ENCODE data around the gene ARID3C.
A peak's percentile ranks its signal among the peaks of the same experiment; 100 is the strongest.

ARID3C gene

DNA sequence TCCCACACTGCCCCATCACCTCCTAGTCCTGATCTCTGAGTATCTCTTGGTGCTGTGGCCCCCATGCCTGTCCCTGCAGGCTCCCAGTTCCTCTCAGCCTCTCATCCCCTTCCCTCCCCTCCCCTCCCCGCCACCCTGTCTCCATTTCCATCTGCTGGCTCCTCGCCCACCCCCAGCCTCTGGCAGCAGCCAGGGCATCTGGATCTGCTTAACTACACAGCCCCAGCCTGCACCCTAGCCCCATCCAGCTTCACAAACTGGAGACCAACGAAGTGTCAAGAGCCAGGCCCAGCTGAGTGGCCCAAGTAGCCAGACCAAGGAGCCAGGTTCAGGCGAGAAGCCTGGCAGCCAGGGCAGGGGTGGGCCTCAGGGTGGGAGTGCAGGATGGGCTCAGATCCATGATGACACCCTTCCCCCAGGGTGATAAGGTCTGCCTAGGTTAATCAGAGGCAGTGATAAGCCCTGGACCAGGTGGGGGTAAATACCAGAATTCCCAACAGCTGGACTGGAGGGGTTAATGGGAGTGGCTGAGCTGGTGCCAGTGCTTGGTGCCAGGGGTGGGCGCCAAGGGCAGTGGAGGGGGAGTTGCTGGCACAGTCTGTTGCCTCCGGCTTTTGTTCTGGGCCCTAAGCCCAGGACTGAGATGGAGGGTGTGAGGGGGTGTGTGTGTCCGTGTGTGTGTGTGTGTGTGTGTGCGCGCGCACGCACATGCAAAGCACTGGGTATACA lies 25.6 kb upstream of the ARID3C start:
- H2BK15ac ChIP-seq (ENCODE audit: low read depth, poor library complexity, severe bottlenecking) = no peak overlapping the region
- H3K9me3 ChIP-seq (ENCODE audit: control insufficient read depth, low read length) = no peaks in the 10 kb centered on the region
- H3K36me3 ChIP-seq (ENCODE audit: control insufficient read depth in 1 of 2, insufficient read depth in 2 of 2, low read depth in 1 of 2, low read length in 2 of 2) = peaks cover 13 to 20% of the 10 kb centered on the region in 2 experiments
- H3K4me2 ChIP-seq (ENCODE audit: low read length, poor library complexity, severe bottlenecking) = no peak overlapping the region
- 79% methylated on average over 5 of the region's 11 CpGs for WGBS
- no peak for DNase-seq
- H3K4ac ChIP-seq (ENCODE audit: low read depth in 1 of 2, low read length in 2 of 2) = no peak overlapping the region
- H3K14ac ChIP-seq (ENCODE audit: low read length in 2 of 2) = no peak overlapping the region
- H2BK120ac ChIP-seq (ENCODE audit: low read depth, low read length) = no peak overlapping the region
- peaks cover 10% of the 10 kb centered on the region for H3K79me1 ChIP-seq (replicated peaks; ENCODE audit: low read length, poor library complexity, severe bottlenecking)
- peak overlapping the region; percentile 36 for H4K8ac ChIP-seq (ENCODE audit: low read length)
- H3K27me3 ChIP-seq (ENCODE audit: control insufficient read depth in 1 of 2, insufficient read depth in 1 of 2, low read length in 2 of 2) = no peaks in the 10 kb centered on the region
- peak overlapping the region in 1 of 2 experiments; percentile 65 for H3K4me3 ChIP-seq (ENCODE audit: insufficient read depth in 1 of 2, low read depth in 1 of 2, low read length in 2 of 2)
- peaks cover 29% of the 10 kb centered on the region for H3K4me1 ChIP-seq (ENCODE audit: control insufficient read depth, insufficient read depth, low read depth, low read length)
- no peak overlapping the region for H2AK5ac ChIP-seq (ENCODE audit: low read length, severe bottlenecking)
- no peak overlapping the region for H3K27ac ChIP-seq (ENCODE audit: low read length, poor library complexity, severe bottlenecking)
- no peak overlapping the region for H2AFZ ChIP-seq (ENCODE audit: low read depth, low read length)
- H2BK5ac ChIP-seq (ENCODE audit: low read depth, low read length, poor library complexity, severe bottlenecking) = no peak overlapping the region
- no peak overlapping the region for H3K23ac ChIP-seq (ENCODE audit: low read length in 2 of 2)
- H3K9ac ChIP-seq (ENCODE audit: low read length) = peak overlapping the region; percentile 53
- peak overlapping the region; percentile 37 for H4K91ac ChIP-seq (ENCODE audit: low read length)
- no peak overlapping the region for H3K18ac ChIP-seq (ENCODE audit: low read depth in 1 of 2, low read length in 2 of 2)
- H2BK12ac ChIP-seq (ENCODE audit: low read length in 2 of 2) = peak overlapping the region in 1 of 2 experiments; percentile 31

DNA sequence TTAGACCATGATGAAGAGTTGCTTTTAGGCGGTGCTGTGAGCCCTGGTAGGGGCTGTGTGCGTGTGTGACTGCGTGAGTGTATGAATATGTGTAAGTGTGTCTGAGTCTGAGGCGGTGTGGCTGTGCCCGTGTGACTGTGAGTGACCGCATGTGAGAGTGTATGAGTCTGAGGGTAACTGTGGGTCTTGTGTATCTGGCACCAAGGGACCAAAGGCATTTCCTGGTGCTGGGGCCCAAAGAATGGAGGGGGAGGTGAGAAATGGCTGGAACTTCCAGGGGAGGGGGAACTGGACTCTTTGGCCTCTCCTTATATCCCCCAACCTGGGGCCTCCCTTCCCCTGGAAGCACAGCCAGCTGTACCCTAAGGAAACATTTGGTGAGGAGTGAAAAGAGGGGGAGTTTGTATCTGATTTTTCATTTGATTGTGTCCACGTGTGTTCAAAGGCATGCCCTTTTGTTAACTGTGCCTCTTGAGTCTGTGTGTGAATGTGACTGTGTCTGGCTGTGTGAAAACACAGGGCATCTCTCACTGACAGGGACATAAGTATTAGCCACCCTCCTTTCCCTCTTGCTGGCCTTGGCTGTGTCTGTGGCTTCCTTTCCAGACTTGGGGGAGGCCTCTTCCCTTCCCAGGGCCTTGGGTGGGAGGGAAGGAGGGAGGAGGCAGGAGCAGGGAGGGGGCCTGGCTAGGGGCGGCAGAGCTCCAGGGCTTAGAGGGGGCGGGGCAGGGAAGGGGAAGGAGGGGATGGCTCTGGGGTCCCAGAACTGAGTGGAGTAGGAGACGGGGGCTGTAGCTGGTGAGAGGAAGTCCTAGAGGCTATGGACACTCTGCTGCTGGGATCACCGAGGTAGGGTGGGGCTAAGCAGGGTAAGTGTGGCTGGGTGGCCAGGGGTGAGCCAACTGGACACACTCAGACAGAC lies 24.5 kb upstream of the ARID3C start:
- H3K27ac ChIP-seq (ENCODE audit: low read length, poor library complexity, severe bottlenecking) = no peak overlapping the region
- H3K9me3 ChIP-seq (ENCODE audit: control insufficient read depth, low read length) = no peaks in the 10 kb centered on the region
- peak overlapping the region; percentile 69 to 88 for H2BK12ac ChIP-seq (ENCODE audit: low read length in 2 of 2)
- H4K91ac ChIP-seq (ENCODE audit: low read length) = peak overlapping the region; percentile 77
- H3K9ac ChIP-seq (ENCODE audit: low read length) = peak overlapping the region; percentile 83
- H3K79me1 ChIP-seq (replicated peaks; ENCODE audit: low read length, poor library complexity, severe bottlenecking) = peaks cover 19% of the 10 kb centered on the region
- 51% methylated on average over 10 of the region's 11 CpGs for WGBS
- no peak overlapping the region for H2AK5ac ChIP-seq (ENCODE audit: low read length, severe bottlenecking)
- peak overlapping the region; percentile 25 to 85 for H3K4ac ChIP-seq (ENCODE audit: low read depth in 1 of 2, low read length in 2 of 2)
- H3K14ac ChIP-seq (ENCODE audit: low read length in 2 of 2) = peak overlapping the region in 1 of 2 experiments; percentile 88
- H4K8ac ChIP-seq (ENCODE audit: low read length) = peak overlapping the region; percentile 73
- H3K4me3 ChIP-seq (ENCODE audit: insufficient read depth in 1 of 2, low read depth in 1 of 2, low read length in 2 of 2) = peak overlapping the region in 1 of 2 experiments; percentile 82
- peak overlapping the region in 1 of 2 experiments; percentile 73 for H3K23ac ChIP-seq (ENCODE audit: low read length in 2 of 2)
- peaks cover 24 to 30% of the 10 kb centered on the region in 2 experiments for H3K36me3 ChIP-seq (ENCODE audit: control insufficient read depth in 1 of 2, insufficient read depth in 2 of 2, low read depth in 1 of 2, low read length in 2 of 2)
- H3K27me3 ChIP-seq (ENCODE audit: control insufficient read depth in 1 of 2, insufficient read depth in 1 of 2, low read length in 2 of 2) = no peaks in the 10 kb centered on the region
- DNase-seq = peak; percentile 59
- H3K4me1 ChIP-seq (ENCODE audit: control insufficient read depth, insufficient read depth, low read depth, low read length) = peaks cover 27% of the 10 kb centered on the region
- H2BK120ac ChIP-seq (ENCODE audit: low read depth, low read length) = no peak overlapping the region
- no peak overlapping the region for H2BK15ac ChIP-seq (ENCODE audit: low read depth, poor library complexity, severe bottlenecking)
- H2BK5ac ChIP-seq (ENCODE audit: low read depth, low read length, poor library complexity, severe bottlenecking) = no peak overlapping the region
- no peak overlapping the region for H3K4me2 ChIP-seq (ENCODE audit: low read length, poor library complexity, severe bottlenecking)
- peak overlapping the region; percentile 1 to 94 for H3K18ac ChIP-seq (ENCODE audit: low read depth in 1 of 2, low read length in 2 of 2)
- peak overlapping the region; percentile 29 for H2AFZ ChIP-seq (ENCODE audit: low read depth, low read length)

GRCh38 chr9:34652602-34653000 lies 23.7 kb upstream of the ARID3C start:
- Histone ChIP-seq H3K23ac (ENCODE audit: low read length in 2 of 2) (peak overlapping the region in 1 of 2 experiments; percentile 73), H2BK5ac (ENCODE audit: low read depth, low read length, poor library complexity, severe bottlenecking) (no peak overlapping the region), H3K27me3 (ENCODE audit: control insufficient read depth in 1 of 2, insufficient read depth in 1 of 2, low read length in 2 of 2) (no peaks in the 10 kb centered on the region), H3K4me2 (ENCODE audit: low read length, poor library complexity, severe bottlenecking) (peak overlapping the region; percentile 77), H2AFZ (ENCODE audit: low read depth, low read length) (no peak overlapping the region), H3K4me3 (ENCODE audit: insufficient read depth in 1 of 2, low read depth in 1 of 2, low read length in 2 of 2) (peak overlapping the region in 1 of 2 experiments; percentile 82), H2BK120ac (ENCODE audit: low read depth, low read length) (no peak overlapping the region), H4K91ac (ENCODE audit: low read length) (peak overlapping the region; percentile 77), H2BK15ac (ENCODE audit: low read depth, poor library complexity, severe bottlenecking) (peak overlapping the region; percentile 68), H3K18ac (ENCODE audit: low read depth in 1 of 2, low read length in 2 of 2) (peak overlapping the region; percentile 1 to 94), H3K4ac (ENCODE audit: low read depth in 1 of 2, low read length in 2 of 2) (peak overlapping the region; percentile 37 to 85), H3K4me1 (ENCODE audit: control insufficient read depth, insufficient read depth, low read depth, low read length) (peaks cover 34% of the 10 kb centered on the region), H3K79me1 (replicated peaks; ENCODE audit: low read length, poor library complexity, severe bottlenecking) (peaks cover 27% of the 10 kb centered on the region), H3K27ac (ENCODE audit: low read length, poor library complexity, severe bottlenecking) (no peak overlapping the region), H2AK5ac (ENCODE audit: low read length, severe bottlenecking) (no peak overlapping the region), H3K14ac (ENCODE audit: low read length in 2 of 2) (peak overlapping the region in 1 of 2 experiments; percentile 88), H3K36me3 (ENCODE audit: control insufficient read depth in 1 of 2, insufficient read depth in 2 of 2, low read depth in 1 of 2, low read length in 2 of 2) (peaks cover 29 to 33% of the 10 kb centered on the region in 2 experiments), H2BK12ac (ENCODE audit: low read length in 2 of 2) (peak overlapping the region; percentile 69 to 88), H3K9me3 (ENCODE audit: control insufficient read depth, low read length) (no peaks in the 10 kb centered on the region), H4K8ac (ENCODE audit: low read length) (peak overlapping the region; percentile 0), H3K9ac (ENCODE audit: low read length) (peak overlapping the region; percentile 83)
- 41% methylated on average over 5 of the region's 5 CpGs for WGBS
- no peak for DNase-seq
